ENCODE data around the gene RABGEF1. TPM values are rescaled to one million over a fixed set of nuclear protein-coding genes. Genes with fewer than 3 reads are reported as not detected.
"Not testable (repeated sequence)": the region's sequence is repeated elsewhere in the genome, so short reads cannot be mapped to it uniquely, and the experiment has no call there.

RABGEF1 gene
- total RNA-seq, 1 donor from 2014 or later: 41.1 TPM

- not testable (repeated sequence) for DNase-seq (ENCODE audit: low spot score)
Measured at GRCh38 chr7:66847523-66847855, 107.0 kb downstream of the RABGEF1 start.

DNA sequence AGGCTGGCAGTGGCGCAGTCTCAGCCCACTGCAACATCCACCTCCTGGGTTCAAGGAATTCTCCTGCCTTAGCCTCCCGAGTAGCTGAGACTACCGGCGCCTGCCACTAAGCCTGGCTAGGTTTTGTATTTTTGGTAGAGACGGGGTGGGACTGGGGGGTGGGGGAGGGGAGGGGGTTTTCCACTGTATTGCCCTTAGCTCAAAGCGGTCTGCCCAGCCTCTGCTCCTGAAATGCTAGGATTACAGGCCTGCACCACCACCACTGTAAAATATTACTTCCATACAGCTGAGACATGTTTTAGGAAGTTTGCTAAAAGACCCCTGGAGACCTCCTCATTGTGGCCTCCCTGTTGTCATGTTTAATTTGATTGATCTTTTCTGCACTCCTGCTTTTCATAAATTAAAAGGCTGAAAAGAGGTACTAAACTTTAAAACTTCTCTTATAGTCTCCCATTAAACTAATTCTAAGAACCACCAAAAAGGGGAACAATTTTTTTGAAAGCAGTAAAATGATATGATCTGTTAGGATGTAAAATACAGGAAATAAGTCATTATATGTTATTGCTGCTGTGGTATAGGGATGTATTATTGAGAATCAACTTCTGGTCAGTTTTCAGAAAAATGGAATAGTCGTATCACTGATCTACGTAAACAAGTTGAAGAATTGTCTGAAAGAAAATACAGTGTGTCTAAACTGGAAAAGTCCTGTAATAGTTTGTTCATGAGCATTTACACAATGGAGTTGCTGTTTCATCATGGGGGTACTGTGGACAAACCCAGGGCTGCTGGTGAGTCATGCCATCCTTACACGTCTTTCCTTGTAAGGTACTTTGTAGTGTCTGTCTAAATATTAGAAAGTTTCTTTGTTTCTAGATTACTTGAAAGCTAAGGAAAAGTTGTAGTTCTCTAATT, 107.6 kb downstream of the RABGEF1 start:
- no peak for DNase-seq (ENCODE audit: low spot score)

- no peak for DNase-seq (ENCODE audit: low spot score)
Measured at GRCh38 chr7:66859339-66859738, 118.8 kb downstream of the RABGEF1 start.

DNA sequence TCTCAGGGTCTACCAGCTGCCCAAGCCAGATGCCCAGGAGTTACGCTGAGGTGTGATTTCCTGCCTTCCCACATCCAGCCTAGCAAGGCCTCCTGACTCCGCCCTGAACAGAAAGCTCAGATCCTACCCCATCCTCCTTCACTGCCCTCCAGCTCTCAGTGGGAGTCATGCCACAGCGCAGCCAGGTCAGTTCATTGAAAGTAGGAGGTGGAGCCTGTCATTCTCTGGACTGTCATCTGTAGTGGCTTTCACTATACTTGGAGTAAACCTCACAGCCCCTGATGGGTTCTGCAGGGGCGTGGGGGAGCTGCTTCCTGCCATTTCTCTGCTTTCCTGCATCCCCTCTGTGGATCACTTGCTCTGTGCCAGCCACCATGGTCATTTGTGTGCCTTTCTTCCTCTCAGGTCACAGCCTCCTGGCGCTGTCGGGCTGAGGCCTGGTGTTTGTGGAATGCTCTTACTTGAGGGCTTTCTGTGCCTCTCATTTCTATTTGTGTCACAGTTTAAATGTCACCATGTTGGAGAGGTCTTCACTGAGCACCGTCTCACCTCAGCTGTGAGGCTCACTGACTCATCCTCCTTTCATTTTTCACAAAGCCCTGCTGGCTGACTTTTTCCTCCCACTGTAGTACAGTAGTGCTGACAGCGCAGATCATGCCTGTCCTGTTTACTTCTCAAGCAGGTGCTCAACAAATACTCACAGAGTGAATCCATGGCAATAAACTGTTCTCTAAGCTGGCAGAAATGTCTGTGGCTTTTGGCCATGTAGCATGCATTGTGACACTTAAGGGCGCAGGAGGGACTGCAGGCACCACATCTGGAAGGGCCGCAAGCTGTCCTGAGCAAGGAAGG, 119.5 kb downstream of the RABGEF1 start:
- DNase-seq (ENCODE audit: low spot score): no peak

DNA sequence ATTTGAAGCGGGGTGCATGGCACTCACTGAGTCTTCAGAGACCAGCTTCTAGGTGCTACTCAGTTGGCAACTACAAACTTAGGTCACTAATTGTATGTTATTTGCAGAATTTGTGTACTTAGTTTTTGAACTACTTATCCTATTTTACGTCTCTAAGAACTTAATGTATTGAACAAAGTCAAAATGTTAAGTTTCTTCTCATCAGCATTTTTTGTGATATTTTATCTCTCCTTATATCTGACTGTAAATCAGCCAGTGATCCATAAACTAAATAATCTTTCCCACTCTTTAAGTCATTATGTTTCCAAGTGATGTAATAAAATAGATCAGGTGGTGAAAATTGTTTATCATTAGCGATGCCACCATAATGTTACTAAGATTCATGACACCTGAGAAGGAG, 120.2 kb downstream of the RABGEF1 start:
- no peak for DNase-seq (ENCODE audit: low spot score)

Other genes starting within 250 kb of the RABGEF1 start
- 7.9 TPM for gene KCTD7, start 111.9 kb upstream of the RABGEF1 start, total RNA-seq
- 84.8 TPM for gene TMEM248, start 180.5 kb downstream of the RABGEF1 start, total RNA-seq

Data from mesenteric fat pad (tissue), 1 donor.